Cardiac fibroblast (primary cell): ENCODE data around the gene VAV2.

Experiments
- DNase-seq, 2 donors: peaks; one replicate each; pipeline versions ENCODE4 v3.0.0 to v3.0.0-alpha.2; 2010; ENCODE audit warnings: low read depth in 2 of 2
- H3K4me3 ChIP-seq, 2 donors: replicated peaks in 1 of 2; 1 replicate in 1 of 2; 2 replicates in 1 of 2; pipeline ENCODE4 v1.5.1; 2011; ENCODE audit warnings: low read depth in 2 of 2, low read length in 2 of 2, mild to moderate bottlenecking in 2 of 2, moderate library complexity in 1 of 2
- TF ChIP-seq, protein P1 (sequence below): IDR thresholded peaks from one replicate; pipeline ENCODE4 v1.5.1; 2011; ENCODE audit warnings: low read depth, mild to moderate bottlenecking, low read length, inconsistent platforms

VAV2 gene

DNA sequence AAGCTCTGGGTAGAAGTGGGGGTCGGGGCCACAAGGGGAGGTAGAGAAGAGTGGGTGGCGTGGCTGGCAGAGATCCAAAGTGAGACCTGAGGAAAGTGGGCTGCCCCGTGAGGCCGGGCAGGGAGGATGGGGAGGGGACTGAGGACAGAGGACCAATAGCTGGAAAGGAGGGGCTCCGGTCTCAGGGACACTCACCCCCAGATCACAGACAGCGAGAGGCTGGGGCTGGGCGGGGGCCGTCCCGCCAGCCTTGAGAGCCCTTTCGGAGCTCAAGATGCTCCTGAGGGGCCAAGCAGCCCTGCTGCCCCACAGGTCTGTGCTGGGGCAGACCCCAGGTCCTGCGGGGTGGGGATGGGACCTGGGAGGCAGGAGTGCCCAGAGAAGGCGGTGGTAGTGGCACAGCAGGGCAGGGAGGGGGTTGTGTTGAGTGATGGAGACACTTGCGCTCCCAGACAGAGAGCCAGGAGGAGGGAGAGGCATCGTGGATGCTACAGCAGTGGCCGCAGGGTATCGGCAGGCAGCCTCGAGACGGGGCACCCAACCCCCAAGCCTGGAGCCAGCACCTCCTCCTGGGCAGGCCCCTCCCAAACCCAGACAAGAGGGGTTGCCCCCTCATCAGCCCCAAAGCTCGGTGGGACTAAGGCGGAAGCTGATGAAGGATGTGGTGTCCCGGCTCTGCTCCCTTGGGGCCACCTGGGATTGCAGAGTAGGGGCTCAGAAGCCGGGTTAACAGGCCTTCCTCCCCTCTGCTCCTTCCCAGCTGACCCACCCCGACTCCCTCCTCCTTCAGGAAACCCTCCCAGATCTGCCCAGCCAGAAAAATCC is 257.3 kb downstream of the VAV2 start:
- DNase-seq = no peak
- TF ChIP-seq, protein P1, sequence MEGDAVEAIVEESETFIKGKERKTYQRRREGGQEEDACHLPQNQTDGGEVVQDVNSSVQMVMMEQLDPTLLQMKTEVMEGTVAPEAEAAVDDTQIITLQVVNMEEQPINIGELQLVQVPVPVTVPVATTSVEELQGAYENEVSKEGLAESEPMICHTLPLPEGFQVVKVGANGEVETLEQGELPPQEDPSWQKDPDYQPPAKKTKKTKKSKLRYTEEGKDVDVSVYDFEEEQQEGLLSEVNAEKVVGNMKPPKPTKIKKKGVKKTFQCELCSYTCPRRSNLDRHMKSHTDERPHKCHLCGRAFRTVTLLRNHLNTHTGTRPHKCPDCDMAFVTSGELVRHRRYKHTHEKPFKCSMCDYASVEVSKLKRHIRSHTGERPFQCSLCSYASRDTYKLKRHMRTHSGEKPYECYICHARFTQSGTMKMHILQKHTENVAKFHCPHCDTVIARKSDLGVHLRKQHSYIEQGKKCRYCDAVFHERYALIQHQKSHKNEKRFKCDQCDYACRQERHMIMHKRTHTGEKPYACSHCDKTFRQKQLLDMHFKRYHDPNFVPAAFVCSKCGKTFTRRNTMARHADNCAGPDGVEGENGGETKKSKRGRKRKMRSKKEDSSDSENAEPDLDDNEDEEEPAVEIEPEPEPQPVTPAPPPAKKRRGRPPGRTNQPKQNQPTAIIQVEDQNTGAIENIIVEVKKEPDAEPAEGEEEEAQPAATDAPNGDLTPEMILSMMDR = no peak
- no peak overlapping the region for H3K4me3 ChIP-seq

DNA sequence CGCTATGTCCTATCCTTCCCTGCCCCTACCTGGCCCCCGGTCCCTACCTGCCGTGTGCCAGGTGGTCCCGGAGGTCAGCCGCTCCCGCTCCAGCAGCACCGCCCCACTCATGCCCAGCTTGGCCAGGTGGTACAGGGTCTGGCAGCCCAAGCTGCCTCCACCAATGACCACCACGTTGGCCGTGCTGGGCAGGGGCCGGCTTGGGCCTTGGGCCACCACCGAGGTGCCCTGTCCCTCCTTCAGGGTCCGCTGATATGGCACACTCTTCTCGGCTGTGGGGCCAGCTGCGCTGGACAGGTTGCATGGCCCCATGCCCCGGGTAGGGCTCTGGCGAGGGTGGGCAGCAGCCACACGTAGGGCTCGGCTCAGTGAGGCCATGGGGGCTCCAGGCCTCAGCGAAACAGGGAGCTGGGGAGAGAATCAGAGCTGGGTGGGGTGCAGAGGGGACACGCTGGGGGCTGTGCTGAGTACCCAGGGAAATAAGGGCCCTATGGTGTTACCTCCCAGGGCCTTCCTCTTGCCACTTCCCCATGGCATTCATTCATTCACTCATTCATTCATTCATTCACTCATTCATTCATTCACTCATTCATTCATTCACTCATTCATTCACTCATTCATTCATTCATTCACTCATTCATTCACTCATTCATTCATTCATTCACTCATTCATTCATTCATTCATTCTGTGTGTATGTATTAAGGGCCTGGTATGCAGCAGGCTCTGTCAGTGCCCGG is 258.2 kb downstream of the VAV2 start:
- H3K4me3 ChIP-seq = no peak overlapping the region
- no peak for DNase-seq
- TF ChIP-seq, protein P1 = no peak

DNA sequence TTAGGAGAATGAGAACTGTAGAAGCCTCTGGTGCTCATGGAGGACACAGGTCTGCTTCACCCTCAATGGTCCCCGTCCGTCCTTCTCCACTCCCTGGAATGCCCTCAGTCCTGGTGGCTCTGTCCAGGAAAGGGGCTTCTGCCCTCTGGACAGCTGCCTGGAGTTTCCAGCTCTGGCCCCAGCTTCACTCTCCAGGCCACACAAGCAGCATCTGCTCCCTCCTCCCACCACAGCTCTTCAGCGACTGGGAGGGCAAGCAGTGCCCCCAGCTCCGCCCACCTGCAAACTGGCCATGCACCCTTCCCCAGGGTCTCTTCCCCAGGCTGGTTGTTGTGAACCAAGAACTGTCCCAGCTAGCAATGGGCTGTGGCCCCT is 258.7 kb downstream of the VAV2 start:
- no peak for DNase-seq
- TF ChIP-seq, protein P1 = no peak
- no peak overlapping the region for H3K4me3 ChIP-seq

DNA sequence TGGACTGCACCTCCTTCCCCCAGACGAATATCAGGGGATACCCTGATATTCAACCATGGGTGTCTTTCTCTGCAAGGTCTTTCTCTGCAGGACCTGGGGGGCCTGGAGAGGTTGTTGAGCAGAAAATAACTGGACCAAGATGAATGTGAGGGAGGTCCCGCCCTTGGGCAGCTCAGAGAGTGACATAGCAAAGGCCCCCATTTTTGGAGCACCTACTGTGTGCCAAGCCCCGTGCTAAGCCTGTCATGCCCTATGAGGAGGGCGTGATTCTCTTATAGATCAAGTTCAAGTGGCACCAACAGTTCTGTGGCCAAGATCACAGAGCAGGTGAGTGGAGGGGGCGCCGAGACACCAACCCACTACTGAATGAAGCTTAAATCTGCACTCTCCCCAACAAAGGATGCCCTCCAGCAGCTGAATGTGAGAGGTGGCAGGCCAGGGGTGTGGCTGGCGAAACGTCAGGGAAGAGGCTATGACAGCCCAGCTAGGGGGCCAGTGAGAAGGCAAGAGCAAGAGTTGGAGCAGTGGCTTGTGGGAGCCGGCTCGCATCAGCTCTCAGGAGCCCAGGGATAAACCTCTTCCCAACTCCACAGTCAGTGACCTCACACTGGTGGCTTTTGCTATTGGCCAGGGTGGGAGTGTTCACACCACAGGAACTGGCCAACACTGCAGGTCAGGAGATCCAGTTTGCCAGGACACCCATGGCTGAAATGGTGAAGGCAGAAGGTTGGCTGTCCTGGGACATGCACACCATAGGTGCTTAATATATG is 259.3 kb downstream of the VAV2 start:
- DNase-seq = no peak
- no peak overlapping the region for H3K4me3 ChIP-seq
- TF ChIP-seq, protein P1 = no peak

DNA sequence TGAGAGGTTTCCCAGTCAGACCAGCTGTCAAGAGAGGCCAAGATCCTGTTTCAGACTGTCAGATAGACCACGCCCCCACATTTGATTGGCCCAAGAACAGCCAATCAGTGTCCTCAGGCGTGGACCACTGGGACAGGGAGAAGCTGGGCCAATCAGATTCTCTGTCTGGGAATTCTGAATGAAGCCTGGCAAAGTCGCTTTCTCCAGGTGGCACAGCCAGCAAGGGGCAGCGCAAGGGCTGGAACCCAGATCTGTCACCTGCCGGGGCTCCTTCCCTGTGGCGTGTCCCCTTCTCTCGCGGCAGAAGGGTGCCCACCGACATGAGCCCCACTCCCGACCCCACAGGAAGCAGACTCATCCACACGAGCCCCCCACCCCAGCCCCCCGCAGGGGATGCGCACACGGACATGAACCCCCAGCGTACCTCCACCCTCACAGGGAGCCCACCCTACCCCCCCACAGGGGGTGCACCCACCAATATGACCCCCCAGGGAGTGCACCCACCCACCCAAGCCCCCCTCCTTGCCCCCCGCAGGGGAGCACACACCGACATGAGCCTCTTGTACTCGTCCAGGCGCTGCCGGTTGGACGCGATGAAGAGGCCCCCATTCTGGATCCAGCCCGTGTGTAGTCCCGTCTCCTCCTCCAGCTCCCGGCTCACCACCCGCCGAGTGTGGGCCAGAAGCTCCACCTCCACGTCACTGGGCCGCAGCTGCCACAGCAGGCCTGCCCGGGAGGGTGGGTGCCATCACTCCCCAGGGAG is 260.1 kb downstream of the VAV2 start:
- H3K4me3 ChIP-seq = no peak overlapping the region
- TF ChIP-seq, protein P1 = no peak
- peak; percentile 54 to 57 for DNase-seq
